G401 (cell line): ENCODE data around the gene CCDC134. TPM values are rescaled to one million over a fixed set of nuclear protein-coding genes. Genes with fewer than 3 reads are reported as not detected.

ENCODE experiments used
- DNase-seq: peaks from one replicate; pipeline ENCODE4 v3.0.0-alpha.2; 2015; ENCODE audit warnings: low spot score
- in situ Hi-C: cut with HindIII; loops from 2 replicates; pipeline ENCODE4 v1.10.0; 2016; ENCODE audit warnings: low sequenced_read_pairs, mixed read lengths
- total RNA-seq: library from RNA; depleted of rRNA; stranded (reverse); fragments of >200 nt; shearing (Covaris generic); gene quantifications from 2 replicates; pipeline ENCODE4 v1.2.3, GENCODE V29; 2014

The CCDC134 gene
- total RNA-seq, 1 experiment from 2014 or later, result 10.0 TPM

GRCh38 chr22:41836551-41836950, 36.1 kb downstream of the CCDC134 start:
- DNase-seq, result no peak
- in situ Hi-C loops, result no loop called here

GRCh38 chr22:41838842-41839618, 38.6 kb downstream of the CCDC134 start:
- in situ Hi-C loops, result no loop called here
- DNase-seq, result no peak

GRCh38 chr22:41840216-41840615, 39.7 kb downstream of the CCDC134 start:
- DNase-seq, result no peak
- in situ Hi-C loops, result no loop called here

DNA sequence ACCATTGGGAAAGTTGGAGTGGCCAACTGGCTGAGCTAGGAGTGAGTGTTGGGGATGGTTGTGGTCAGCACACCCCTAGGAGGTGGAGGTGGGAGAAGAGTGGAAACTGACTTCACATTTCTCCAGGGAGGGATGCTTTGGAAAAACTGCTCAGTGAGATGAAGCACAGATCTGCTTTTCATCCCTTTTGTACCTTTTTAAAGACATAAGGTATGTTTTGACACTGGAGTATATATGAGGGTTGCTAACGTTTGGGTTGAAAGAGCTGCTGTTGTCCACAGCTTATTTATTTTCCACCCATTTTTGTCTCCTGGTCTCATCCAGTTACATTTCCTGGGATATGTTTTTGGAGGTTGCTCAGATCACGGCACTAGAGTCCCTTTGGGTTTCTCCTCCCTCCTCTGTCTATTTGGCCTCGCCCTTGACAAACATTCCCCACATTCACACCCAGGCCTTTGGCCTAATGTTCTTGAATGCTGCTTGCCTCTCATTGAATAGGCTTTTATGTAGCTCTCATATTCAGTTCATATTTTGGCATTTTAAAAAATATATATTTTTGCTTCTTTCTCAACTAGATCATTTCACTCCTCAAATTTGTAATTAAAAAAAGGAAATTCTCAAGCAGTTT, 40.7 kb downstream of the CCDC134 start:
- no peak for DNase-seq
- in situ Hi-C loops, result no loop called here

DNA sequence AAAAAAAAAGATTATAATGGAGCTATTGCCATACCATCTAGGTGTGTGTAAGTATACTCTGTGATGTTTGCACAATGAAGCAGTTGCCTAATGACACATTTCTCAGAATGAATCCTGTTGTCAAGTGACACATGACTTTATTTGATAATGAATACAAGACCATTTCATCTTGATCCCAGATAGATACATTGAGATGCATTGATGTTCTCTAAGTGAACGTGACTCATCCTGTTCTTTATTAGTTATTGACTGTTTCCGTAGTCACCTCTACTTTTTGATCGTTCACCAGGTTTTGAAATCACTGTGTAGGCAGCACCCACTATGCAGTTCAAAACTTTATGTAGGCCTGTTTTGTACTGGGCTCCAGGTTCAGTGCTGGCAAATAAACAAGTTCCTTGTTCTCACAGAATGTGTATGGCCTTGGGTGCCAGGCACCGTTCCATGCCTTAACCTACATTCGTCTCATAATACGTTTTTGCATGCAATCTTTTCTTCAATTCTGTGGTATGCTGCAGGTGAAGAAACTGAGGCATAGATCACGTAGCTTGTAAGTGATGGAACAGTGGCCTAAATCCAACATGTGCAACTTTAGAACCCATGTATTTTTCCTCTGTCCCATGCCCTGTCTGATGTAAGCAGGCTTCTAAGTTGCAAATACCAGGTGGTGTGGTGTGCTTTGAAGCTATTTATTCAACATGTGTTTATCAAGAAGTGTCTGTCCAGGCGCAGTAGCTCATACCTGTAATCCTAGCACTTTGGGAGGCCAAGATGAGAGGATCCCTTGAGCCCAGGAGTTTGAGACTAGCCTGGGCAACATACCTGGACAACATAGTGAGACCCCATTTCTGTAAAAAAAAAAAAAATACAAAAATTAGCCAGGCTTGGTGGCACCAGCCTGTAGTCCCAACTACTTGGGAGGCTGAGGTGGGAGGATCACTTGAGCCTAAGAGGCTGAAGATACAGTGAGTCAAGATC, 42.8 kb downstream of the CCDC134 start:
- no peak for DNase-seq
- in situ Hi-C loops, result no loop called here

- in situ Hi-C loops, result no loop called here
Measured at GRCh38 chr22:41844036-41844435, 43.6 kb downstream of the CCDC134 start.

GRCh38 chr22:41844513-41844912, 44.0 kb downstream of the CCDC134 start:
- in situ Hi-C loops, result no loop called here
- DNase-seq, result no peak

More at GRCh38 chr22:41844036-41844435, 43.6 kb downstream of the CCDC134 start:
- DNase-seq, result no peak

DNA sequence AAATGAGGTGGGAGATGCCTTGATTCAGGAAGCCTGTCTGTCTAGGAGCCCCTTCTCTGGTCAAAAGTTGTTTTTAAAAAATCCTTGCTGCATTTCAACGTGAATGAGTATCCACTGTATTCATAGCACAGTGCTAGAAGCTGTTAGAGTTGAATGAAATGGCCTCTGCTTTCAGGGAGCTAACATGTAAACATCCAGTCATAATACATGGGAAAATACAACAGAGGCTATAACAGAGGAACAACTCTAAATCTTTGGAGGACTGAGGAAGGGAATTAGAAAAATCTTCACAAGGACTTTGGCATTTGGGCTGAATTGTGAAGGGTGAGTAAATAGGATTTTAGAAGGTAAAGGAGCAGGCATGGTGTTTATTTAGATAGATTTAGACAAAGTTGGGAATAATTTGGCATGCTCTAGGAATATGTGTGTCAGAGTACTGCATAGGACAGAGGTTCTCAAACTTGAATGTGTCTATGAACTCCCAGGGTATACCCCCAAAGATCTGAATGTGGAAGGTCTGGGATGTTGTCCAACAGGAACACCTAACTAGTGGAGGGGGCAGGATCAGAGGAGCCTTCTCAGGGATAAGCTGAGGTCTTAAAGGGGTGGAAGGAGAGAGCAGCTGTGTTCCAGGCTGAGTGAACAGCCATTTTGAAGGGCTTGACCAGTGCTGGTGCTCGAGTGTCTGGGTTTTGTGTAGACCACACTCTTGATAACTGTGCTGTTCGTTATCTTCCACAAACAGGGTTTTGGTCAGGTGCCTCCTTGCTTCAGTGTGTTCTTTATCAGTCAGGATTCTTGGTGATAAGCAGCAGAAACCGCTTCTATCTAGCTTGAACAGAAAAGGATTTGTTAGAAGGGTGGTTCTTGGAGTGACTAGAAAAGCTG, 45.1 kb downstream of the CCDC134 start:
- peak; percentile 51 for DNase-seq
- in situ Hi-C loops, result no loop called here

DNA sequence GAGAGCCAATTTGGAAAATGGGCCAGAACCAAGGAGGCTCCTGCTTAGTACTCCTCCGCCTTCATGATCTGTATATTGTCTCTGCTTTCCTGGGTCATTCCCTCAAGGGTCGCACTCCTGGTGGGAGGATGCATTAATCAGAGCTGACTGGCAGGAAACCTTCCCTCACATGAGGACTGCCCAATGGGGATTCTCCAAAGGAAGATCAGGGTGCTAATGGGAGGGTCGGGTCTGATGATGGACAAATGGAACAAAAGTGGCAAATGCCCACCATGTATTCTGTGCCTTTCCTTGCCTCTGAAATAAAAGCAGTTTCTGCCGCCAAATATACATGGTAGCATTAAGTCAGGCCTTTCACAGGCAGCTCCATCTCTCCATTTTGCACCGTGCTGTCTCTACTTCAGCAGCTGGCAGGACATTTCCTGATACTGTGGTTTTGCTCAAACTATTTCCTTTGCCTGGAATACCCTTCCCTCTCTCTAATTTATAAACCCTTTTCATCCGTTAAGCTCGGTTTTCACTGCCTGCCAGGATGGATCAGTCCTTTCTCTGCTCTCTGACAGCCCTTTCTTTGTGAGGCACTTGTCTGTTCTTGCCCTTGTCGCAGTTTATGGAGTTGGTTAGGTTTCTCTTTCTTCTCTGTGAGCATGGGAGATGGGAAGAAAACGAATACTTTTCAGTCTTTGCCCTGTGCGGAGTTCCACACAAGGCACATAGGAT, 45.9 kb downstream of the CCDC134 start:
- in situ Hi-C loops, result no loop called here
- no peak for DNase-seq

DNA sequence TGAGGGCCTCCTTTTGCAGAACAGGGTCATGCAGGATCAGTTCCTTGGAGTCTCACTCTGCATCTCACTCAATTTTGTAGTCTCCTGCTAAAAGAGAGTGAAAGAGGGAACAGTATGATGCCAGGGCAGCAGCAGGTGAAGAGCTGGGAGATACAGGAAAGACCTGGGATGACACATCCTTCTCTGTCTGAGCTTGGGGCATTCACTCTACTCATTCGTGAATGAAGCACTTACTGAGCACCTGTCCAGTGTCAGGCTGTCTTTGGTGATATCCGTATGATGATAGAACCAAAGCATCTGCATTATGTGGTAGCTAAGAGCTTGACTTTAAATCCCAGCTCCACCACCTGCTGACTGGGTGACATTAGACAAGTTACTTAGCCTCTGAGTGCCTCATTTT, 46.8 kb downstream of the CCDC134 start:
- in situ Hi-C loops, result no loop called here
- peak; percentile 69 for DNase-seq

DNA sequence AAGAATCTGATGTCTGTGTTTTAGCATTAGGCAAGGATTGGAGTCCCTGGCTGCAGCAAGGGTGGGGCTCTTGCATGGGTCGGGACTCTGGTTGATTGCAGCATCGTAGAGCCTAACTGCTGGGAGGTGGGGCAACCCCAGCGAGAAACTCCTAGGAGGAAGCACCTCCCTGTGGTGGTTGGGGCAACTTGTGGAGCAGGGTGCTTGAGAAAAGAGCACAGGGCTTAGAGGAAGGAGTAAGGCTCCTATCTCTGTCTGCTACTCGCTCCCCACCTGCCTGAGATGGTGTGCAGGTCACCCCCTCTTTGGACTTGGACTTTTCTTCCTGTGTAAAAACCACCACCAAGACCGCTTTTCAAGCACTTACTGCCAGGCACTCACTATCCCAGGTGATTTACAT, 48.0 kb downstream of the CCDC134 start:
- DNase-seq, result no peak
- in situ Hi-C loops, result no loop called here

DNA sequence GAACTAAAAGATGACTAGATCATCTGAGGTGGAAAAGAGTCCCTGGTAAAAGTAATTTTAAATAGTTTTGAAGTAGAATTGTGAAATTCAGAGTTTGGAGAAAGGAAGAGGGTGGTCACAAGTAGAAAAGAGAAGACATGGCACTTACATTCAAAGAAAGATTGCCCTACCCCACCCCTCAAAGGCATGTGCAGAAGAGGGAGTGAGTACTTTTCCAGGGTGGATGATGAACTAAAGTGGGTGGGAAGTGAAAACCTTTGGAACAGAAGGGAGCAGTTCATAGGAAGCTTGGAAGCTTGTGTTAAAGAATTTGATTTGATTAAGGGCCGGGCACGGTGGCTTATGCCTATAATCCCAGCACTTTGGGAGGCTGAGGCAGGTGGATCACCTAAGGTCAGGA, 56.0 kb downstream of the CCDC134 start:
- no peak for DNase-seq
- in situ Hi-C loops, result no loop called here

- in situ Hi-C loops, result no loop called here
- peak; percentile 75 for DNase-seq
Measured at GRCh38 chr22:41857155-41857859, 56.8 kb downstream of the CCDC134 start.

GRCh38 chr22:41857860-41858199, 57.4 kb downstream of the CCDC134 start:
- DNase-seq, result no peak
- in situ Hi-C loops, result no loop called here

DNA sequence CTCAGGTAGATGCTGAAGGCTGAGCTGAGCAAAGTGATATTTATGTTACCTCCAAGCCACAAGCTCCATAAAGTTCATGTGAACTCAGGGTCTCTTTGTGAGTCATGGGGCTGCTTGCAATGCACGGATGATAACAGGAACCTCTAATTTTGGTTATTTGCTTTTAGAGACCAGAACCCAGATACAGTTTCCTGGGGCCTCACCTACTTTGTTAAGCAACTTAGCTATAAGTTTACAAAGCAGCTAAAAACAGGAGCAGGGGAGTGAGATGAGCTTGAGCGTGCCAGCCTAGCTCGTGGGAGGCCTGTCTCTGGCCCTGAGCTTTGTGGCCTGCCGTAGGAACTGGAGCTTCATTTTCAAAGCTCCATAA, 61.7 kb downstream of the CCDC134 start:
- in situ Hi-C loops, result no loop called here
- peak; percentile 67 for DNase-seq

GRCh38 chr22:41862530-41863266, 62.2 kb downstream of the CCDC134 start:
- DNase-seq, result no peak
- in situ Hi-C loops, result no loop called here

DNA sequence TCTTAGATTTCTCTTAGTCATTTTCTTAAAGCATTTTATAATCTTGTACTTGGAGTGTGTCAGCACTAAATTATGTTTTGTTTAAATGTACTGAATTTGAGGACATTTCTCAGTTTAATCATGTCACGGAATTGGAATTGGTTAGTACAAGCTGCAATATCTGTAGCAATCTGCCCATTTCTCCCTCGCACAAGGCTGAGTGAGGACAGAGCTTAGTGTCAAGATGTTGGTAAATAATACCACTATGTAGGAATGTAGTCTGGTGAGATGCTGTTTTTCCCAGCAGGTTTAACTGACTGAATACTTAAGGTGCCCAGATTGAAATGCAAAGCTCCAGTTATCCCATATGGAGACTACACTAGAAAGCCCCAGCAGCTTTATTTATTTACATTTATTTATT, 63.0 kb downstream of the CCDC134 start:
- in situ Hi-C loops, result no loop called here

More for the DNA sequence above, 63.0 kb downstream of the CCDC134 start:
- DNase-seq, result no peak
